Choroid plexus epithelial cell (primary cell): ENCODE measurements around the gene OSTC.

Experiments used
- DNase-seq: peaks from one replicate; pipeline ENCODE4 v3.0.0-alpha.2; 2010; ENCODE audit warnings: low read depth
- H3K4me3 ChIP-seq: 2 replicates; pipeline ENCODE4 v1.5.1; 2011; ENCODE audit warnings: low read depth, mild to moderate bottlenecking, control low read depth, low read length, moderate library complexity
- TF ChIP-seq, protein P1 (sequence below): conservative IDR thresholded peaks from 2 replicates; pipeline ENCODE4 v1.5.1; 2011; ENCODE audit warnings: low read depth, mild to moderate bottlenecking, control low read depth, inconsistent platforms, low read length, moderate library complexity

Gene OSTC

DNA sequence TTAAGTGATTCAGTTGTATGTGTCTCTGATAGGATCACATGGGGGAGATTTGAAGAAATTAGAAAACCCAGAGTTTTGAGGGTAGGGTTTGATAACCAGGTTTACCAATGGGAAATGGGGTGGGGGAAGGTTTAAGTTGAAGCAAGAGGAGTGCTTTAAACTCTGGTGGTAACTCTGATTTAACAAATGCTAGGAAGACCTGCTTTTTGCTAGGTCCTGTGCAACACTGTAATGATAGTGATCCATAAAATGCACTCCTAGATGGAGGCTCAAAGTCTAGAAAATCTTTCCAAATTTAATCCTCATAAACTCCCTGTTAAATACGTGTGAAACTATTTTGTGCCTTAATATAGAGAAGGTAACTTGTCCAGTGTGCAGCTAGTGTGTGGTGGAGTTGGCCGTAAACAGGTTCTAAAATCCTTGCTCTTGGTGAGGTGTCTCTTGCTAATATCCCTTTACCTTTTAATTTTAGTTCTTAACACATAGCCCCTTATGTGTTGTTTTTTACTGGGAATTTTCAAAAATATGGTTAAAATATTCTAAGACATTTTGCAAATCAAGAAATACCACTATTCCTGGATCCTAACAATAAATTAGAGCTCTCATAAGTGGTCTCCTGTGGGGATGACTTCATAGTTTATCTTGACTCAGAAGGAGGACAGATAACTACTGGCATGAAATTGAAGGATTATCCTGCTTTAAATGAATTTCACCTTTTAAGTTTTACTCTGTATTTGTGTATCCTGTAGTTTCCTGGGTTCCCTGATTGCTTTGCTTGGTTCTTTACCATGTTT, 25.9 kb upstream of the OSTC start:
- DNase-seq = no peak
- H3K4me3 ChIP-seq = no peak overlapping the region
- TF ChIP-seq, protein P1, sequence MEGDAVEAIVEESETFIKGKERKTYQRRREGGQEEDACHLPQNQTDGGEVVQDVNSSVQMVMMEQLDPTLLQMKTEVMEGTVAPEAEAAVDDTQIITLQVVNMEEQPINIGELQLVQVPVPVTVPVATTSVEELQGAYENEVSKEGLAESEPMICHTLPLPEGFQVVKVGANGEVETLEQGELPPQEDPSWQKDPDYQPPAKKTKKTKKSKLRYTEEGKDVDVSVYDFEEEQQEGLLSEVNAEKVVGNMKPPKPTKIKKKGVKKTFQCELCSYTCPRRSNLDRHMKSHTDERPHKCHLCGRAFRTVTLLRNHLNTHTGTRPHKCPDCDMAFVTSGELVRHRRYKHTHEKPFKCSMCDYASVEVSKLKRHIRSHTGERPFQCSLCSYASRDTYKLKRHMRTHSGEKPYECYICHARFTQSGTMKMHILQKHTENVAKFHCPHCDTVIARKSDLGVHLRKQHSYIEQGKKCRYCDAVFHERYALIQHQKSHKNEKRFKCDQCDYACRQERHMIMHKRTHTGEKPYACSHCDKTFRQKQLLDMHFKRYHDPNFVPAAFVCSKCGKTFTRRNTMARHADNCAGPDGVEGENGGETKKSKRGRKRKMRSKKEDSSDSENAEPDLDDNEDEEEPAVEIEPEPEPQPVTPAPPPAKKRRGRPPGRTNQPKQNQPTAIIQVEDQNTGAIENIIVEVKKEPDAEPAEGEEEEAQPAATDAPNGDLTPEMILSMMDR = no peak

DNA sequence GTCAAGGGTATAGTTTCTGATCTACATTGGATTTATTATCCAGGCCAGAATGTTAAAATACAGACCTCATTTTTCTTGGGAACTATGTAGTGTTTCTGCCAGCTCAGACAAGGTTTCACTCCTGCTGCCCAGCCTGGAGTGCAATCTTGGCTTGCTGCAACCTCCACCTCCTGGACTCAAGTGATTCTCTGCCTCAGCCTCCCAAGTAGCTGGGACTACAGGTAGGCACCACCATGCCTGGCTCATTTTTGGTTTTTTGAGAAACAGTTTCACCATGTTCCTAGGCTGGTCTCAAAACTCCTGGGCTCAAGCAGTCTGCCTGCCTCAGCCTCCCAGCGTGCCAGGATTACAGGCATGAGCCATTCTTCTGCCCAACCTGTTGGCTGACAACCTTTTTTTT, 24.3 kb upstream of the OSTC start:
- TF ChIP-seq, protein P1 = no peak
- H3K4me3 ChIP-seq = no peak overlapping the region
- DNase-seq = no peak

DNA sequence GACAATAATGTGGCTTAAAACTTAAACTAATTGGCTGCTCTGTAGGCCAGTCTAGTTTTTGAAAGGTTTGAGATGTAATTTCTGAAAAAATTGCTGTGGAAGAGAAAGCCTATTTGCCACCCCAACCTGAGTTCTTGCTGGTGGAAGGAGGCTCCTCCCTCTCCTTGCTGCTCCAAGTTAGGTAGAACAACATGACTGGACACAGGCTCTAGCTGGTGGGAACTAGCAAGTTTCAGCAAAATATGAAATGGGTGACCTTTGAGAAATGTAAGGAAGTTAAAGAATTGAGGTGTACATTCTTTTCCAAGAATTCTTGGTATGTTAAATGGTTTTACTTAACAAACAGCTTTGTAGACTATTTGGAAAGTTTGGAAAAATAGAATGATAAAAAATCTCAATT, 22.0 kb upstream of the OSTC start:
- peak; percentile 57 for DNase-seq
- no peak overlapping the region for H3K4me3 ChIP-seq
- TF ChIP-seq, protein P1 = no peak

DNA sequence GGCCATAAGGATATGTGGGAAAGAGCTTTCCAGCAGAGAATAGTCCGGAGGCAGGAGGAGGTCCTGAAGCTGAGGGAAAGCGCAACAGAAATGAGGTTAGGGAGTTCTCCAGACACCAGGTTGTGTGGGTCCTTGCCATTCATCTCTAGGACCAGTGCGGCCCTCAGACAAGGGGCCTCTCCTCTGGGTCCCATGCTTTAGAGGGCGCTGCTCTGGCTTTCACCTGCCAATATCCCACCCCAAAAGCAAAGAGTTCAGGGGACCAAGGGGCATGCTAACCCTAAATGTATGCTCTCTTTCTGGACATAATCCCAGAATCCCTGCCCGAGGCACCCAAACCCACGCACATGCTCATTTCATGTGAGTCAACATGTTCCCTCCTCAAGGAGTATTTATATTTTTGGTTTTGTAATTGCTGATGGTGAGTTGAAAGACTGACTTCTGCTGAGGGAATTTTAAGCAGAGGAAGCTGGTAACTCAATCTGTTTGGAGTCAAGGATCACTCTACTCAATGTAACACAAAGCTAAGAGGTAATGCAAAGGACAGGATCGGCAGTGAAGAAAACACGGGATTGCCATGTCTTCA, 15.2 kb upstream of the OSTC start:
- TF ChIP-seq, protein P1 = no peak
- H3K4me3 ChIP-seq = no peak overlapping the region
- DNase-seq = no peak

DNA sequence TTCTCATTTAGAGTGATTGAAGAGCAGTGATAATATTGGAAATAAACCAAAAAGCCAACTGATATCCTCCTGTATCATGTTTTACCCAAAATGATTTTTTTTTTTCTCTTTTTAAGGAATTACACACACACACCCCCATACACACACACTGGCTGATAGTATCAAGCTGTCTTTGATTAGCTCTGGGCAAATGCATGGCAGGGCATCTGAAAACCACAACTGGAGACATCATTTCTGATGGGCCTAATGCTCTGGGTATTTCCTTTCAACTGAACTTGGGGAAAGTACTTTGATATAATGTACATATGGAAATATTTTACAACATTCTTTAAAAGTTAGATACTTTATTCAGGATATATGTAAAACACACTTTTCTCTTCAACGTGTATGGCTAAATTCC, 14.2 kb upstream of the OSTC start:
- no peak overlapping the region for H3K4me3 ChIP-seq
- TF ChIP-seq, protein P1 = no peak
- DNase-seq = no peak

DNA sequence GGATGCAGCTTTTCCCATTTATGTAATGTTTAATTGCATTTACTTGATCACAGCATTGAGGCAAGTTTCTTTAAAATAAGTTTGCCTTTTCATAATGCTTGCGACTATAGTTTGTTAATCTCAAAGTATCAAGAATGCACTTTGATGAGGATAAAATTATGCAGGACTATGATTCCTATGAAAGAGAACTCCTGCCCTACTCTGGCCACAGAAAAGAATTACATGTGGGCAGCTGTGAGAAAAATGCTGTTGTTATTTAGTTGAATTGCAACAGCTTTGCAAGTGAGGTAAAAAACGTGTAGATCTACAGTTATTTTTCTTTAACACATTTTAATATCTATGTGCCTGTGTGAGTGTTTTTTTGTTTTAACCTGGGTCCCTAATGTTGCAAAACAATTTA, 12.5 kb upstream of the OSTC start:
- DNase-seq = peak; percentile 42
- TF ChIP-seq, protein P1 = peak; percentile 34
- H3K4me3 ChIP-seq = no peak overlapping the region

DNA sequence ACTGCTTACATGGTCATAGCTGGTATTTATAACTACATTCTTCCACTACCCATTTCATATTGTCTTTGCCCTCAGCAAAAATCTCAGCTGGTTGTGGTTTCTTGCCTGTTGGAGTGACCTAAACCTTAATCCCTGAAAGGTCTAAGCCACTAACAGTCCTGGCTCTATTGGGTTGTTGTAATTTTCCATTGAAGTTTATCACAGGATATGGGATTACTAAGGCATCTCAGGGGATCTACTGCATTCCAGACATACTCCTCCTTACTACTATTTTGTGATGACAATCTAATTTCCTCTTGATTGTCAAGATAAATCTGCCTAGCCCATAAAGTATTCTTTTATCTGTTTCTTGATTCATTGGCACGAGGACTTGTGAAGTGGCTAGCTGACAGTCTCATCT, 6.2 kb upstream of the OSTC start:
- DNase-seq = peak; percentile 46
- TF ChIP-seq, protein P1 = no peak
- no peak overlapping the region for H3K4me3 ChIP-seq
